A549 (cell line): ENCODE data around the gene RAB1B. TPM values are rescaled to one million over a fixed set of nuclear protein-coding genes. Genes with fewer than 3 reads are reported as not detected.
A peak's percentile ranks its signal among the peaks of the same experiment; 100 is the strongest.

Experiments used
- ATAC-seq, 2 experiments: fragments of 200-7000 bp in 1 of 2; fragments of >200 bp in 1 of 2; cut with Nextera tagmentation in 1 of 2; cut with Tn5 transposase in 1 of 2; 3 replicates each; pipeline versions ENCODE4 v1.8.0 to v1.9.1; 2018 to 2020; ENCODE audit warnings: mild to moderate bottlenecking in 1 of 2, moderate library complexity in 1 of 2
- CTCF ChIA-PET: fragments of 300-600 bp; sonication (Branson Sonifier 250); formaldehyde crosslinking; extraction: SDS; loops from one replicate; lab custom pipeline; 2021; ENCODE audit warnings: antibody characterized with exemption, inconsistent platforms; lab: Yijun Ruan, JAX
- POLR2A ChIA-PET: fragments of 350-600 bp; formaldehyde crosslinking; extraction: SDS; loops from one replicate; lab custom pipeline; 2021; ENCODE audit warnings: antibody characterized with exemption, inconsistent platforms; lab: Yijun Ruan, JAX
- DNase-seq, 2 experiments: peaks; one replicate each; pipeline versions ENCODE4 v3.0.0 to v3.0.0-alpha.2; 2011 to 2016; ENCODE audit warnings: low read depth in 1 of 2, low spot score in 1 of 2
- FAIRE-seq: peaks from 2 replicates; lab custom pipeline; 2011; peaks lifted over from hg19 to GRCh38; lab: Jason Lieb, UNC
- H3K27ac ChIP-seq, 2 experiments: fragments of >200 bp; sonication (Bioruptor Twin); formaldehyde crosslinking; 3 replicates each; pipeline ENCODE4 v1.5.1; 2016 to 2017
- H3K4me1 ChIP-seq: fragments of >200 bp; sonication (Bioruptor Twin); formaldehyde crosslinking; 3 replicates; pipeline ENCODE4 v1.6.1; 2016
- H3K4me2 ChIP-seq: fragments of >200 bp; sonication (Bioruptor Twin); formaldehyde crosslinking; 3 replicates; pipeline ENCODE4 v1.6.1; 2016
- H3K4me3 ChIP-seq: fragments of >200 bp; sonication (Bioruptor Twin); formaldehyde crosslinking; 3 replicates; pipeline ENCODE4 v1.5.1; 2016
- H3K9me3 ChIP-seq: fragments of >200 bp; sonication (Bioruptor Twin); formaldehyde crosslinking; 3 replicates; pipeline ENCODE4 v1.6.1; 2016
- BHLHE40 ChIP-seq: IDR thresholded peaks from 2 replicates; pipeline ENCODE4 v1.6.1; 2012; ENCODE audit warnings: low read depth, low read length, inconsistent platforms
- CBX8 ChIP-seq: fragments of 200-600 bp; sonication (generic); IDR thresholded peaks from 2 replicates; pipeline ENCODE4 v1.6.1; 2016
- CEBPB ChIP-seq, 2 experiments: fragments of >200 bp in 1 of 2; sonication (Bioruptor Twin) in 1 of 2; formaldehyde crosslinking in 1 of 2; IDR thresholded peaks; 2 replicates each; pipeline ENCODE4 v1.6.1; 2012 to 2016
- FOSB ChIP-seq: fragments of 250-450 bp; sonication (Bioruptor Pico); IDR thresholded peaks from 2 replicates; pipeline ENCODE4 v1.5.0; 2020; ENCODE audit warnings: mild to moderate bottlenecking, moderate library complexity
- FOSL2 ChIP-seq, 2 experiments: fragments of 450-650 bp in 1 of 2; fragments of >200 bp in 1 of 2; sonication (Bioruptor Twin) in 1 of 2; formaldehyde crosslinking; IDR thresholded peaks; 2 replicates each; pipeline versions ENCODE4 v1.5.0 to v1.6.1; 2016 to 2020; ENCODE audit warnings: mild to moderate bottlenecking in 1 of 2, moderate library complexity in 1 of 2
- GATA3 ChIP-seq: IDR thresholded peaks from 2 replicates; pipeline ENCODE4 v1.6.1; 2012; ENCODE audit warnings: borderline replicate concordance
- JUNB ChIP-seq: fragments of >200 bp; sonication (Bioruptor Twin); formaldehyde crosslinking; IDR thresholded peaks from 2 replicates; pipeline ENCODE4 v1.6.1; 2016
- KDM1A ChIP-seq: fragments of 200-600 bp; sonication (generic); IDR thresholded peaks from 2 replicates; pipeline ENCODE4 v1.6.1; 2016; ENCODE audit warnings: low read depth, mild to moderate bottlenecking
- MAFK ChIP-seq: fragments of 450-650 bp; IDR thresholded peaks from 2 replicates; pipeline ENCODE4 v1.6.1; 2014; ENCODE audit not compliant: partially characterized antibody
- NPAS2 ChIP-seq: fragments of 250-450 bp; sonication (Bioruptor Pico); IDR thresholded peaks from 2 replicates; pipeline ENCODE4 v1.8.0; 2022; ENCODE audit warnings: mild to moderate bottlenecking, moderate library complexity, borderline replicate concordance
- PHF8 ChIP-seq: fragments of 200-600 bp; sonication (generic); IDR thresholded peaks from 2 replicates; pipeline ENCODE4 v1.6.1; 2016; ENCODE audit warnings: low read depth, mild to moderate bottlenecking, antibody characterized with exemption, moderate library complexity, borderline replicate concordance
- RCOR1 ChIP-seq: fragments of 150-350 bp; IDR thresholded peaks from 2 replicates; pipeline ENCODE4 v1.6.1; 2014; ENCODE audit warnings: antibody characterized with exemption, low read length, low read depth
- RFX5 ChIP-seq: fragments of 450-650 bp; IDR thresholded peaks from 2 replicates; pipeline ENCODE4 v1.7.1; 2014; ENCODE audit warnings: antibody characterized with exemption, mild to moderate bottlenecking, moderate library complexity
- WGBS: methylation state at CpG from one replicate; pipeline ENCODE4 v1.1.6; 2017; ENCODE audit errors: missing lambda C conversion rate; 5-methylcytosine and 5-hydroxymethylcytosine counted together
- polyA plus RNA-seq, 4 experiments: library from polyadenylated mRNA; depleted of rRNA in 3 of 4; stranded (reverse); fragments of >200 nt; fragmentation: RNase III in 1 of 4; extraction: RNeasy Plus Mini Kit Qiagen cat#74134 plus additional on column Dnase treatment in 1 of 4; gene quantifications; 2 replicates in 3 of 4; 3 replicates in 1 of 4; pipeline ENCODE4 v1.2.3, GENCODE V29; 2011 to 2017
- TF ChIP-seq, protein P1 (sequence below): IDR thresholded peaks from 2 replicates; pipeline ENCODE4 v1.6.1; 2012
- TF ChIP-seq, protein P2 (sequence below): fragments of >200 bp; sonication (Bioruptor Twin); formaldehyde crosslinking; IDR thresholded peaks from 3 replicates; pipeline ENCODE4 v1.5.1; 2016

RAB1B gene
- polyA plus RNA-seq, 2 of the 4 experiments (the other 2 are of a cell fraction), result 87.8 to 147 TPM

DNA sequence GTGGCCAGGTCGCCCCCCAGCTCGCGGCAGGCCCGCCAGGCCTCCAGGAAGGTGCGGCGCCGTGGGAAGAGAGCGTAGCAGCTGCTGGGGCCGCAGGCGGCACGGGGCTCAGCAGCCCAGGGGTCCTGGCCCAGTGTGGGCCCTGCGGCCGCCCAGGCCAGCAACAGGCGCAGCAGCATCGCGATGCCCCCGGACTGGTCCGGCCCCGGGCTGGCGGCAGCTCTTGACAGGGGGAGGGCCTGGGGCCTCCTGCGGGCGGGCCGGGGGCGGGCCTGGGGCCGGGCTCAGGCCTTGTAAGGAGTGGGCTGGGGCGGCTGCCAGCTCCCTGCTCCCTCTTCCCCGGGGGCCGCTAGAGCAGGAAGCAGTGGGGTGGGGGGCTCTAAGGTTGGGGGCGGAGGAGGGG, 48.4 kb downstream of the RAB1B start, which contains the start of gene CD248:
CD248 (minus strand) TSS at position 196 of the 403 bp plus-strand sequence; CDS start at position 179, 17 bp downstream.
- TF ChIP-seq GATA3 (no peak), NPAS2 (CRISPR knock-in tag) (no peak), RFX5 (no peak), FOSL2 (IDR thresholded peaks at IDR 0.05) (no peak), FOSL2 (CRISPR knock-in tag; IDR thresholded peaks at IDR 0.05) (no peak)
- TF ChIP-seq, protein P1, sequence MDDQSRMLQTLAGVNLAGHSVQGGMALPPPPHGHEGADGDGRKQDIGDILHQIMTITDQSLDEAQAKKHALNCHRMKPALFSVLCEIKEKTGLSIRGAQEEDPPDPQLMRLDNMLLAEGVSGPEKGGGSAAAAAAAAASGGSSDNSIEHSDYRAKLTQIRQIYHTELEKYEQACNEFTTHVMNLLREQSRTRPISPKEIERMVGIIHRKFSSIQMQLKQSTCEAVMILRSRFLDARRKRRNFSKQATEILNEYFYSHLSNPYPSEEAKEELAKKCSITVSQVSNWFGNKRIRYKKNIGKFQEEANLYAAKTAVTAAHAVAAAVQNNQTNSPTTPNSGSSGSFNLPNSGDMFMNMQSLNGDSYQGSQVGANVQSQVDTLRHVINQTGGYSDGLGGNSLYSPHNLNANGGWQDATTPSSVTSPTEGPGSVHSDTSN, result no peak
- no peak within 1 kb of the TSS for H3K4me3 ChIP-seq
- no peaks in the 10 kb centered on the region for H3K9me3 ChIP-seq
- ChIA-PET POLR2A (interaction anchor here (1.0 kb wide), 1 partner anchor 19 kb away, joined by 3 read pairs; the partner anchor contains the start of gene RIN1), CTCF (interaction anchor here (2.7 to 12.2 kb wide), 2 partner anchors 10 to 16 kb away, joined by 10 to 247 read pairs; partner anchors contain the start of gene RIN1)
- WGBS, result no CpG with 5 or more reads among the region's 29 CpGs
- no peak for DNase-seq
- no peak for FAIRE-seq
- peaks cover 24% of the 10 kb centered on the region for H3K4me1 ChIP-seq
- H3K27ac ChIP-seq, result peak within 1 kb of the TSS; percentile 62 to 79; a peak in 5 of 6 replicates
- ATAC-seq, result no peak
- H3K4me2 ChIP-seq, result peak within 1 kb of the TSS; percentile 52; the same call in 2 of the 3 replicates

DNA sequence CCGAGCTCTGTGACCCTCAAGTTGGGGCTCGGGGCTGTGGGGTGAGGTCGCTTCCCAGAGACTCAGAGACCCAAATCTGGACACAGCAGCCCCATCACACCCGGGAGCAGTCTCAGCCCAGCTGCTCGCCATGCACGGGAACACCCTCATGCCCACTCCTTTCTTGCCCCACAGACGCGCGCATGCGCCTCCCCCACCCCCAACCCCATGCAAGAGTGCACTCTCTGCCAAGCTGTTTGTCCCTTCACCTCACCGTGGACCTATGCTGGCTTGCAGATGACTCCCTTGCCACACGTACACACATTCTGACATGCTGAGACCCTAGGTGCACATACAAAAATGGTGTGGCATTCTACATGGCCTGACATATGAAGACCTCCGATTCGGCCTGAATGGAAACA, 48.9 kb downstream of the RAB1B start:
- H3K4me3 ChIP-seq, result no peak overlapping the region
- FAIRE-seq (no peak), ATAC-seq (no peak), DNase-seq (no peak)
- peaks cover 24% of the 10 kb centered on the region for H3K4me1 ChIP-seq
- ChIA-PET POLR2A (interaction anchor here (1.0 kb wide), 1 partner anchor 19 kb away, joined by 3 read pairs; the partner anchor contains the start of gene RIN1), CTCF (interaction anchor here (2.7 to 12.2 kb wide), 2 partner anchors 9 to 15 kb away, joined by 10 to 247 read pairs; partner anchors contain the start of gene RIN1)
- WGBS, result 76% methylated on average over 14 of the region's 14 CpGs
- peak overlapping the region; percentile 62 to 79; a peak in 5 of 6 replicates for H3K27ac ChIP-seq
- H3K9me3 ChIP-seq, result no peaks in the 10 kb centered on the region
- peak overlapping the region; percentile 52; the same call in 1 of the 3 replicates for H3K4me2 ChIP-seq
- no peak for TF ChIP-seq FOSB (CRISPR knock-in tag)

DNA sequence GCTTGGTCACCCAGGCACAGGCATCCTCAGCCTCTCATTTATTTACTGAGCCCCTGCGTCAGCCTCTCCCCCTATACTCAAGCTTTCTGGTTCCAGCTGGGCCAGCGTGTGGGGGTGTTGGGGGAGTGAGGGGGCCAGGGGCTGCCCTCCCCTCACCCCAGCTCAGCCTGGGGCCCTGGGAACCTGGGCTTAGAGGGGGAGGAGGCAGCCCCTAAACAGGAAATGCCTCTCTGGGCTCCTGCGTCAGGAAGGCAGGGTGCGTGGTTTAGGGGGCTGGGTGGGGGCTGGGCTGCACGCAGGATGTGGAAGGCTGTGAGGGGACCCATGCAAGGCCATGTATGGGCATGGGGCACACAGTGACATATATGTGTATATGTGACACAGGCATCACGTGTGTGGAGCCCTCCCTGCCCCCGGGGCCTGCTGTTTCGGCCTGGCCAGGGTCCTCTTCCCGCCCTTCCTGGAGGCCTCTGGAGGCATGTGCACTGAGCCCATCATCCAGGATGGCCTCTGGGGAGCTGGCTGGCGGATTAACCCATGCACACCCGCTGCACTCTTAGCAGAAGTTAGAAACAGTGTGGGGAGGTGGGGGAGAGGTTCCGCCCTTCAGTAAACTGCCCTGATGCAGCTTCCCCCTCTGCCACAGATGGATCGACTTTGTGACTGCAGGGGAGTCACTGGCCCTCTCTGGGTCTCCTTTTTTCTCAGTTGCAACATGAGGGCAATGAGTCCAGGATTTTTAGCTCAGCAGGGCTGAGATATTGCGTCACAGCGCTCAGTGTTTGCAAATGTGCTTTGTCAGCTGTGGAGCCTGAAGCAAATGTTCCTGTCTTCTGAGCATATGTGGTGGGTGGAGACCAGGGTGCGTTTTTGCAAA, 49.5 kb downstream of the RAB1B start:
- Histone ChIP-seq H3K27ac (peak overlapping the region; percentile 62 to 79), H3K4me1 (peaks cover 23% of the 10 kb centered on the region)
- TF ChIP-seq KDM1A, result no peak
- TF ChIP-seq BHLHE40, result no peak
- TF ChIP-seq, protein P2, sequence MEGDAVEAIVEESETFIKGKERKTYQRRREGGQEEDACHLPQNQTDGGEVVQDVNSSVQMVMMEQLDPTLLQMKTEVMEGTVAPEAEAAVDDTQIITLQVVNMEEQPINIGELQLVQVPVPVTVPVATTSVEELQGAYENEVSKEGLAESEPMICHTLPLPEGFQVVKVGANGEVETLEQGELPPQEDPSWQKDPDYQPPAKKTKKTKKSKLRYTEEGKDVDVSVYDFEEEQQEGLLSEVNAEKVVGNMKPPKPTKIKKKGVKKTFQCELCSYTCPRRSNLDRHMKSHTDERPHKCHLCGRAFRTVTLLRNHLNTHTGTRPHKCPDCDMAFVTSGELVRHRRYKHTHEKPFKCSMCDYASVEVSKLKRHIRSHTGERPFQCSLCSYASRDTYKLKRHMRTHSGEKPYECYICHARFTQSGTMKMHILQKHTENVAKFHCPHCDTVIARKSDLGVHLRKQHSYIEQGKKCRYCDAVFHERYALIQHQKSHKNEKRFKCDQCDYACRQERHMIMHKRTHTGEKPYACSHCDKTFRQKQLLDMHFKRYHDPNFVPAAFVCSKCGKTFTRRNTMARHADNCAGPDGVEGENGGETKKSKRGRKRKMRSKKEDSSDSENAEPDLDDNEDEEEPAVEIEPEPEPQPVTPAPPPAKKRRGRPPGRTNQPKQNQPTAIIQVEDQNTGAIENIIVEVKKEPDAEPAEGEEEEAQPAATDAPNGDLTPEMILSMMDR, result no peak
- TF ChIP-seq RCOR1, result no peak
- peak; percentile 86 to 94 for TF ChIP-seq CEBPB (IDR thresholded peaks at IDR 0.05)
- no peak for TF ChIP-seq CBX8
- no peak for TF ChIP-seq JUNB
- peak; percentile 72 for TF ChIP-seq MAFK
- no peak for TF ChIP-seq PHF8
- TF ChIP-seq, all 56 proteins: peak for 2
- peak; percentile 6 to 19; a peak in 2 of 6 replicates for ATAC-seq
- DNase-seq, result no peak
- Histone ChIP-seq H3K4me3 (no peak overlapping the region), H3K4me2 (peak overlapping the region; percentile 52), H3K9me3 (no peaks in the 10 kb centered on the region)
- POLR2A ChIA-PET, result no interaction called here
- CTCF ChIA-PET, result interaction anchor here (2.7 to 12.2 kb wide), 2 partner anchors 9 to 15 kb away, joined by 10 to 247 read pairs; partner anchors contain the start of gene RIN1
- WGBS, result 53% methylated on average over 14 of the region's 16 CpGs
- FAIRE-seq, result no peak
